ENCODE data around the gene KLKB1. TPM values are rescaled to one million over a fixed set of nuclear protein-coding genes. Genes with fewer than 3 reads are reported as not detected.
"Not testable (repeated sequence)": the region's sequence is repeated elsewhere in the genome, so short reads cannot be mapped to it uniquely, and the experiment has no call there.

Gene KLKB1
- total and polyA plus RNA-seq, 9 donors, result 0.18 to 1.8 (median 0.60) TPM

GRCh38 chr4:186264660-186265059 lies 37.4 kb downstream of the KLKB1 start:
- no peaks in the 10 kb centered on the region for H3K36me3 ChIP-seq
- 92 to 95% (median 93%) methylated on average over 7 of the region's 7 CpGs for WGBS, 3 donors
- intact Hi-C loops (cut with DNase I), result no loop called here
- no peak overlapping the region for H3K27ac ChIP-seq
- TF ChIP-seq, protein P1, sequence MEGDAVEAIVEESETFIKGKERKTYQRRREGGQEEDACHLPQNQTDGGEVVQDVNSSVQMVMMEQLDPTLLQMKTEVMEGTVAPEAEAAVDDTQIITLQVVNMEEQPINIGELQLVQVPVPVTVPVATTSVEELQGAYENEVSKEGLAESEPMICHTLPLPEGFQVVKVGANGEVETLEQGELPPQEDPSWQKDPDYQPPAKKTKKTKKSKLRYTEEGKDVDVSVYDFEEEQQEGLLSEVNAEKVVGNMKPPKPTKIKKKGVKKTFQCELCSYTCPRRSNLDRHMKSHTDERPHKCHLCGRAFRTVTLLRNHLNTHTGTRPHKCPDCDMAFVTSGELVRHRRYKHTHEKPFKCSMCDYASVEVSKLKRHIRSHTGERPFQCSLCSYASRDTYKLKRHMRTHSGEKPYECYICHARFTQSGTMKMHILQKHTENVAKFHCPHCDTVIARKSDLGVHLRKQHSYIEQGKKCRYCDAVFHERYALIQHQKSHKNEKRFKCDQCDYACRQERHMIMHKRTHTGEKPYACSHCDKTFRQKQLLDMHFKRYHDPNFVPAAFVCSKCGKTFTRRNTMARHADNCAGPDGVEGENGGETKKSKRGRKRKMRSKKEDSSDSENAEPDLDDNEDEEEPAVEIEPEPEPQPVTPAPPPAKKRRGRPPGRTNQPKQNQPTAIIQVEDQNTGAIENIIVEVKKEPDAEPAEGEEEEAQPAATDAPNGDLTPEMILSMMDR (IDR thresholded peaks at IDR 0.05), result no peak
- TF ChIP-seq POLR2A (IDR thresholded peaks at IDR 0.05) (no peak), EP300 (IDR thresholded peaks at IDR 0.05) (no peak)
- H3K4me1 ChIP-seq (ENCODE audit: insufficient read depth), result no peaks in the 10 kb centered on the region
- no peak overlapping the region for H3K4me3 ChIP-seq
- DNase-seq, result no peak
- H3K9me3 ChIP-seq, result no peaks in the 10 kb centered on the region
- H3K27me3 ChIP-seq, result no peaks in the 10 kb centered on the region

DNA sequence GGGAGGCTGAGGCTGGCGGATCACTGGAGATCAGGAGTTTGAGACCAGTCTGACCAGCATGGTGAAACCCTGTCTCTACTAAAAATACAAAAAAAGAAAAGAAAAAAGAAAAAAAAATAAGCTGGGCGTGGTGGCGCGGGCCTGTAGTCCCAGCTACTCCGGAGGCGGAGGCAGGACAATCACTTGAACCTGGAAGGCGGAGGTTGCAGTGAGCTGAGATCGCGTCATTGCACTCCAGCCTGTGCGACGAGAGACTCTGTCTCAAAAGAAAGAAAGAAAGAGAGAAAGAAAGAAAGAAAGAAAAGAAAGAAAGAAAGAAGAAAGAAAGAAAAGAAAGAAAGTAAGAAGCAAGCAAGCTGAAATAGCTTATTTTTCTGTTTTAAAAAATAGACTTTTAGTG lies 37.9 kb downstream of the KLKB1 start:
- H3K4me1 ChIP-seq (ENCODE audit: insufficient read depth); H3K27me3 ChIP-seq; H3K36me3 ChIP-seq; intact Hi-C loops (cut with DNase I); H3K27ac ChIP-seq; H3K9me3 ChIP-seq; H3K4me3 ChIP-seq; DNase-seq: not testable (repeated sequence)
- 95 to 96% (median 95%) methylated on average over 11 of the region's 11 CpGs for WGBS, 3 donors

DNA sequence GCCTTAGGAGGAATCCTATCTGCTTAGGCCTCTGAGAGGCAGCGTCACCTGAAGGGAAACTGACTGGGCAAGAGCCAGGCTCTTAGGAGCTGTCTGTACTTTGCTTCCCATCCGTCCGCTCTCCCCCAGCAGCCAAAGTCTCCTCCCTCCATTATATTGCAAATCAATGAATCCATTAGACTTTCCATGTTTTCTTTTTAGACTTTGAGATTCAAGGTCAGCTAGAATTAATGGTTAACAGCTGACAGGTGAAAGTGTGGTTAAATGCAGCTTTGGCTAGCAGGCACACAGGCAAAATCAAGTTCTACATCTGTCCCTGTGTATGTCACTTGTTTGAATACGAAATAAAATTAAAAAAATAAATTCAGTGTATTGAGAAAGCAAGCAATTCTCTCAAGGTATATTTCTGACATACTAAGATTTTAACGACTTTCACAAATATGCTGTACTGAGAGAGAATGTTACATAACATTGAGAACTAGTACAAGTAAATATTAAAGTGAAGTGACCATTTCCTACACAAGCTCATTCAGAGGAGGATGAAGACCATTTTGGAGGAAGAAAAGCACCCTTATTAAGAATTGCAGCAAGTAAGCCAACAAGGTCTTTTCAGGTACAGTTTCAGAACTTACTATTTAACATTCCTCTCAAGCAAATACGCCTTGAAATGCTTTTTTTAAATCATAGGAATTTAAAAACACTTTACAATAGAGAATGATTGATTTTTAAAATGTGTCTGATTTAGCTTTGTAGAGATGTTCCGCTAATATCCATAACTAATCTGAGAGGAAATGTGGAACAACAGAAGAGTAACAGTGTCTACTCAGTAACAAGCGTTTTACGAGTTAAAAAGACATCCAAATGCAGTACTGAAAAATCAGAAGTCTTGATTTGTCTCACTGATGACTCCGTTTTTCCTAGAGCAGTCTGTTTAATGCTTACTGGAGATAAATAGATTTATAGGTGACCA lies 38.7 kb downstream of the KLKB1 start, which contains the start of gene F11:
Gene F11, plus strand, starts transcription at position 507 of the 970 bp plus-strand sequence. CDS start 948 bp downstream, outside the sequence.
- no peak for DNase-seq
- WGBS, 3 donors, result 45 to 54% (median 50%) methylated on average over 10 of the region's 10 CpGs
- TF ChIP-seq, protein P1 (IDR thresholded peaks at IDR 0.05), result no peak
- TF ChIP-seq POLR2A (IDR thresholded peaks at IDR 0.05) (no peak), EP300 (IDR thresholded peaks at IDR 0.05) (no peak)
- Histone ChIP-seq H3K27me3 (no peaks in the 10 kb centered on the region), H3K27ac (no peak within 1 kb of the TSS), H3K4me3 (no peak within 1 kb of the TSS), H3K36me3 (no peaks in the 10 kb centered on the region), H3K4me1 (ENCODE audit: insufficient read depth) (no peaks in the 10 kb centered on the region), H3K9me3 (no peaks in the 10 kb centered on the region)
- intact Hi-C loops (cut with DNase I), result no loop called here

DNA sequence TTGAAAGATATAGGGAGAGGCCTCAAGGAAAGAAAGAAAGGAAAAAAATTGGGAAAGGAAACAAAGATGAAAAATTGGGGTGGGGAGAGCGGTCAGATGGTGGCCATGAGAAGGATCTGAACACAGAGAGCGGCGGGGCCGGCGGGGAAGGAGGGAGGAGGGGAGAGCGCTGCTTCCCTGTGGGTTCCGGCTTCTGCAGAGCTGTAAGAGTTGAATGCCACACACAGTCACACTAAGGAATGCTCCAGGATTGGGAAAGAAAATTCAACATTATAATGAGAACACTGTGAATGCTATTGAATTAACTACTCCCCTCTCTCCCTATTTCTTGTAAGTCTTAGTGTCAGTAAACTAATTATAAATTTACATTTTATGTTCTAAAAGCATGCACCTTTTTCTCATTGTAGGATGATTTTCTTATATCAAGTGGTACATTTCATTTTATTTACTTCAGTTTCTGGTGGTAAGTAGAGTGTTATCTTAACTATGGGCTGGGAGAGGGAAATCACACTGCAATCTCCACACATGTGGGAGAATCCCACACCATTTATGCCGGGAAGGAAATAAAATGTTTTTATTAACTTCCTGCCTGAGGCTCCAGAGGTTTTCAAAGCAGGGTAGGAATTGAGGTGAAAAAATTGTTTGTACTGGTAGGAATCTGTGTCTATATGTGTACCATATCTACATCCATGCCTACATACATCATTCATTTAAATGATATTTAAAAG lies 39.6 kb downstream of the KLKB1 start:
- intact Hi-C loops (cut with DNase I), result no loop called here
- WGBS, 3 donors, result 7 to 14% (median 11%) methylated on average over 8 of the region's 8 CpGs
- H3K27ac ChIP-seq, result no peak overlapping the region
- TF ChIP-seq EP300 (IDR thresholded peaks at IDR 0.05) (no peak), POLR2A (IDR thresholded peaks at IDR 0.05) (no peak)
- TF ChIP-seq, protein P1 (IDR thresholded peaks at IDR 0.05), result no peak
- DNase-seq, result peak in 1 of 5 donors; percentile 29
- no peaks in the 10 kb centered on the region for H3K9me3 ChIP-seq
- no peak overlapping the region for H3K4me3 ChIP-seq
- no peaks in the 10 kb centered on the region for H3K4me1 ChIP-seq (ENCODE audit: insufficient read depth)
- H3K27me3 ChIP-seq, result no peaks in the 10 kb centered on the region
- no peaks in the 10 kb centered on the region for H3K36me3 ChIP-seq
